Cortex of kidney (tissue), 1 donor: ENCODE data around the gene MFSD12.
"Not testable (repeated sequence)": the region's sequence is repeated elsewhere in the genome, so short reads cannot be mapped to it uniquely, and the experiment has no call there.

Experiments used
- DNase-seq: peaks from one replicate; lab custom pipeline; 2025; lab: John Stamatoyannopoulos, UW

MFSD12 gene

GRCh38 chr19:3584036-3584802, 26.8 kb upstream of the MFSD12 start:
- DNase-seq, result not testable (repeated sequence)

- DNase-seq, result not testable (repeated sequence)
These were observed 24.4 kb upstream of the MFSD12 start for GRCh38 chr19:3581792-3582191.

- no peak for DNase-seq
These were observed 23.0 kb upstream of the MFSD12 start for GRCh38 chr19:3580156-3580934.

- no peak for DNase-seq
These were observed 21.0 kb upstream of the MFSD12 start for GRCh38 chr19:3578390-3578789.

- DNase-seq, result no peak
These were observed 20.4 kb upstream of the MFSD12 start for GRCh38 chr19:3577723-3578344.

GRCh38 chr19:3576696-3577443, 19.5 kb upstream of the MFSD12 start:
- DNase-seq, result no peak

- DNase-seq, result no peak
These were observed 18.7 kb upstream of the MFSD12 start for GRCh38 chr19:3575949-3576673.

- DNase-seq, result no peak
These were observed 17.9 kb upstream of the MFSD12 start for GRCh38 chr19:3575260-3575741.

GRCh38 chr19:3573858-3574637, 16.7 kb upstream of the MFSD12 start:
- no peak for DNase-seq

- DNase-seq, result no peak
These were observed 15.9 kb upstream of the MFSD12 start for GRCh38 chr19:3573162-3573857.

- DNase-seq, result no peak
These were observed 15.4 kb upstream of the MFSD12 start, which contains the start of gene HMG20B for GRCh38 chr19:3572855-3573161. Gene HMG20B (plus strand): TSS chr19:3572944. CDS start chr19:3573310, 366 bp downstream.

- DNase-seq, result no peak
These were observed 14.9 kb upstream of the MFSD12 start for GRCh38 chr19:3572132-3572854.

- no peak for DNase-seq
These were observed 13.2 kb upstream of the MFSD12 start for GRCh38 chr19:3570606-3571011.

GRCh38 chr19:3570042-3570441, 12.7 kb upstream of the MFSD12 start:
- DNase-seq, result not testable (repeated sequence)

GRCh38 chr19:3565139-3565538, 7.8 kb upstream of the MFSD12 start:
- no peak for DNase-seq

GRCh38 chr19:3563709-3564524, 6.5 kb upstream of the MFSD12 start:
- DNase-seq, result no peak

- DNase-seq, result no peak
These were observed 367 bp downstream of the MFSD12 start for GRCh38 chr19:3556978-3557460.

GRCh38 chr19:3556423-3556977, 886 bp downstream of the MFSD12 start:
- no peak for DNase-seq
